AG09319 (cell line): ENCODE data around the gene FZR1.
"Not testable (repeated sequence)": the region's sequence is repeated elsewhere in the genome, so short reads cannot be mapped to it uniquely, and the experiment has no call there.

ENCODE experiments used
- DNase-seq: peaks from one replicate; pipeline ENCODE4 v3.0.0-alpha.2; 2010; ENCODE audit warnings: low read depth; ENCODE audit errors: extremely low read depth
- TF ChIP-seq, protein P1 (sequence below): IDR thresholded peaks from 2 replicates; pipeline ENCODE4 v1.5.1; 2011; ENCODE audit warnings: low read depth, mild to moderate bottlenecking, inconsistent platforms, low read length, moderate library complexity

The FZR1 gene

DNA sequence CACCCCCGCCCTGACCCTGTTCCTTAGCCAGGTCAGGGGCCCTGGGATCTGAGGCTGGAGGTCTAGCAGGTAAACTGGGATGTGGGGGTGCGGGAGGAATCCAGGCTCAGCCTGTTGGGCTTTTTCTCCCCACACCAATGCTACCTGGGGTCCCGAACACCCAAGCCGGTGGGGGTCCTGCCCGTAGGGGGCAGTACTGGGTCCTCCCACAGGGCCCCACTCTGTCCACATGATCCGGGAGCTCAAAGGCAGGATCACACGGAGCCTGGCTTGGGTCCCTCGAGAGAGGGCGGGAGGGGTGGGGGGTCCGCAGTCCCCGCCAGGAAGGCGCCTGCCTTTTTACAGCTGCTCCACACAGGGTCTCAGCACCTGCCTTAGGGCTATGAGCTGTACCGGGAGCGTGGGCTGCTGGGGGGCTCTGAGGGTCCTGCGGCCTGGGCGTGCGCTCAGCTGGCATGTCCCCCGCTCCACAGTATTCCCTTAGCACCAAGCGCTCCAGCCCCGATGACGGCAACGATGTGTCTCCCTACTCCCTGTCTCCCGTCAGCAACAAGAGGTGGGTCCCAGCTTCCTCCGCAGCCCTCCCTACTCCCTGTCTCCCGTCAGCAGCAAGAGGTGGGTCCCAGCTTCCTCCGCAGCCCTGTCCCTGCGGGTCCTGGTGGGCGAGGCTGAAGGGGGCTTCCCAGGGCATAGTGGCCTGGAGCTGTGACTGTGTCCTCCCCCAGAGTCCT is 20.6 kb downstream of the FZR1 start:
- TF ChIP-seq, protein P1, sequence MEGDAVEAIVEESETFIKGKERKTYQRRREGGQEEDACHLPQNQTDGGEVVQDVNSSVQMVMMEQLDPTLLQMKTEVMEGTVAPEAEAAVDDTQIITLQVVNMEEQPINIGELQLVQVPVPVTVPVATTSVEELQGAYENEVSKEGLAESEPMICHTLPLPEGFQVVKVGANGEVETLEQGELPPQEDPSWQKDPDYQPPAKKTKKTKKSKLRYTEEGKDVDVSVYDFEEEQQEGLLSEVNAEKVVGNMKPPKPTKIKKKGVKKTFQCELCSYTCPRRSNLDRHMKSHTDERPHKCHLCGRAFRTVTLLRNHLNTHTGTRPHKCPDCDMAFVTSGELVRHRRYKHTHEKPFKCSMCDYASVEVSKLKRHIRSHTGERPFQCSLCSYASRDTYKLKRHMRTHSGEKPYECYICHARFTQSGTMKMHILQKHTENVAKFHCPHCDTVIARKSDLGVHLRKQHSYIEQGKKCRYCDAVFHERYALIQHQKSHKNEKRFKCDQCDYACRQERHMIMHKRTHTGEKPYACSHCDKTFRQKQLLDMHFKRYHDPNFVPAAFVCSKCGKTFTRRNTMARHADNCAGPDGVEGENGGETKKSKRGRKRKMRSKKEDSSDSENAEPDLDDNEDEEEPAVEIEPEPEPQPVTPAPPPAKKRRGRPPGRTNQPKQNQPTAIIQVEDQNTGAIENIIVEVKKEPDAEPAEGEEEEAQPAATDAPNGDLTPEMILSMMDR = no peak; the same call in 1 of the 2 replicates
- no peak for DNase-seq

DNA sequence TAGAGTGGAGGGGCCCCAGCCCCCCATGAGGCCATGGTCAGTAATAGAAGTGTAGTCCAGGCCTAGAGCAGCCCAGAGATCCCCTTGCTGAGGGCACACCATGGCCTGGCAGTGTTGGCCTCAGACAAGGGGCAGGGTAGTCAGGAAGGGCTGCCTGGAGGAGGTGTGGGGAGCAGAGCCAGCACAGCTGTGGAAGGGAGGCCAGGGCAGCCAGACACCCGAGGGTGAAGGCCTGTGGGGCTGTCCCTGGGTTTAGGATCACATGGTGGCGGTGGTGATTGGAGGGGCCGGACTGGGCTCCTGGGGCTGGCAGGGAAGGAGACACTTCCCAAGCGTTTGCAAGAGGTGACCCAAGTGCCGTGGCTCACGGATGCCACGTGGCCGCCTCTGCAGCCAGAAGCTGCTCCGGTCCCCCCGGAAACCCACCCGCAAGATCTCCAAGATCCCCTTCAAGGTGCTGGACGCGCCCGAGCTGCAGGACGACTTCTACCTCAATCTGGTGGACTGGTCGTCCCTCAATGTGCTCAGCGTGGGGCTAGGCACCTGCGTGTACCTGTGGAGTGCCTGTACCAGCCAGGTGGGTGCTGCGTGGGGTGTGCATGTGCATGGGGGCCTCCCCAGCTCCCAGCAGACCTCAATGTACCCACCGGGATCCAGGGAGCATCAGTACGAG is 21.3 kb downstream of the FZR1 start:
- TF ChIP-seq, protein P1 = no peak
- no peak for DNase-seq

DNA sequence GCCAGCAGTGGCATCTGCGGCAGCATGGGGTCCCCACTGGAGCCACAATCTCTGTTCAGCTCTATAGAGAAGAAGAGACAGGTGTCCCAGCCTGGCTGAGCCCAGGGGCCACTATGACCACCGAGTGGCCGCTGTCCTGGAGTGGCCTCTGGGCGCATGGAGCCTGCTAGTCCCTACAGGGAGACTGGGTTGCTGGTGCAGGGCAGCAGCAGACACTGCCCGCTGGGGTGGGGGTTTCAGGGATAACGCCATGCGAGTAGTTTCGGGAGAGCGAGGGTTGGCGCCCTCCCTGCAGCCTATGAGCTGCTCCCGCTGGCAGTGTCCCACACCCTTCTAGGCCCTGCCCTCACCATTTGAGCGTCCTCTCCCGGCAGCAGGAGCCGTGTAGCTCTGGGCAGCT is 22.0 kb downstream of the FZR1 start:
- TF ChIP-seq, protein P1 = no peak
- no peak for DNase-seq

DNA sequence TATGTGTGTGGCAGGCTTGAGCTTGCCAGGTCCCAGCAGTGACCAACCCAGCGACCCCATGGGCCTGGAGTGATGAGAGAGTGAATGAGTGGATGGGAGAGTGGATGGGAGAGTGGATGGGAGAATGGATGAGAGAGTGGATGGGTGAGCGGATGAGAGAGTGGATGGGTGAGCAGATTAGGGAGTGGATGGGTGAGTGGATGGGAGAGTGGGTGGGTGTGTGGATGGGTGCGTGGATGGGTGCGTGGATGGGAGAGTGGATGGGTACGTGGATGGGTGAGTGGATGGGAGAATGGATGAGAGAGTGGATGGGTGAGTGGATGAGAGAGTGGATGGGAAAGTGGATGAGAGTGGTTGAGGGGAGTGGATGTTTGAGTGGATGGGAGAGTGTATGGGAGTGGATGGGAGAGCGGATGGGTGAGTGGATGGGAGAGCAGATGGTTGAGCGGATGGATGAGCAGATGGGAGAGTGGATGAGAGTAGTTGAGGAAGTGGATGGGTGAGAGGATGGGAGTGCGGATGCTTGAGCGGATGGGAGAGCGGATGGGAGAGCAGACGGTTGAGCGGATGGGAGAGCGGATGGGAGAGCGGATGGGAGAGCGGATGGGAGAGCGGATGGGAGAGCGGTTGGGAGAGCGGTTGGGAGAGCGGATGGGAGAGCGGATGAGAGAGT is 22.6 kb downstream of the FZR1 start:
- TF ChIP-seq, protein P1 = no peak
- DNase-seq = no peak

DNA sequence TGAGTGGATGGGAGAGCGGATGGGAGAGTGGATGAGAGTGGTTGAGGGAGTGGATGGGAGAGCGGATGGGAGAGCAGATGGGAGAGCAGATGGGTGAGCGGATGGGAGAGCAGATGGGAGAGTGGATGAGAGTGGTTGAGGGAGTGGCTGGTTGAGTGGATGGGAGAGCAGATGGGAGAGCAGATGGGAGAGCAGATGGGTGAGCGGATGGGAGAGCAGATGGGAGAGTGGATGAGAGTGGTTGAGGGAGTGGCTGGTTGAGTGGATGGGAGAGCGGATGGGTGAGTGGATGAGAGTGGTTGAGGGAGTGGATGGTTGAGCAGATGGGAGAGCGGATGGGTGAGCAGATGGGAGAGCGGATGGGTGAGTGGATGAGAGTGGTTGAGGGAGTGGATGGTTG is 23.2 kb downstream of the FZR1 start:
- DNase-seq = not testable (repeated sequence)

DNA sequence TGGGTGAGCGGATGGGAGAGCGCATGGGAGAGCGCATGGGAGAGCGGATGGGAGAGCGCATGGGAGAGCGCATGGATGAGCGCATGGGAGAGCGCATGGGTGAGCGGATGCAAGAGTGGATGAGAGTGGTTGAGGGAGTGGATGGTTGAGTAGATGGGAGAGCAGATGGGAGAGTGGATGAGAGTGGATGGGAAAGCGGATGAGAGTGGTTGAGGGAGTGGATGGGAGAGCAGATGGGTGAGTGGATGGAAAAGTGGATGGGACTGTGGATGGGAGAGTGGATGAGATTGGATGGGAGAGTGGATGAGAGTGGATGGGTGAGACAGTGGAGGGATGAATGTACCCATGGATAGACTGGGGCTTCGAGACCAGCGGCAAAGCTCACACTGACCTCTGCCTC is 24.3 kb downstream of the FZR1 start:
- TF ChIP-seq, protein P1 = no peak
- DNase-seq = no peak

DNA sequence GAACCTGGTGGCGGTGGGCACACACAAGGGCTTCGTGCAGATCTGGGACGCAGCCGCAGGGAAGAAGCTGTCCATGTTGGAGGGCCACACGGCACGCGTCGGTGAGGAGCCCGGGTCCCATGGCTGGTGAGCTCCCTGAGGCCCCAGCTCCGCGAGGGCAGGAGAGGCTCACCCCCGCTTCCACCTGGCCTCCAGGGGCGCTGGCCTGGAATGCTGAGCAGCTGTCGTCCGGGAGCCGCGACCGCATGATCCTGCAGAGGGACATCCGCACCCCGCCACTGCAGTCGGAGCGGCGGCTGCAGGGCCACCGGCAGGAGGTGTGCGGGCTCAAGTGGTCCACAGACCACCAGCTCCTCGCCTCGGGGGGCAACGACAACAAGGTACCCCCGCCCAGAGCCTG is 25.6 kb downstream of the FZR1 start:
- DNase-seq = no peak
- TF ChIP-seq, protein P1 = no peak
